ENCODE data around the gene CCDC178.

GRCh38 chr18:33424266-33424946, 16.1 kb downstream of the CCDC178 start:
- TF ChIP-seq CTCF (conservative IDR thresholded peaks at IDR 0.05; ENCODE audit: low read depth, low read length): no peak
- no peak for TF ChIP-seq POLR2A (IDR thresholded peaks at IDR 0.05; ENCODE audit: low read depth, low read length)
